Fibroblast of gingiva (primary cell): ENCODE data around the gene C2orf69.
"Not testable (repeated sequence)": the region's sequence is repeated elsewhere in the genome, so short reads cannot be mapped to it uniquely, and the experiment has no call there.

Experiments
- DNase-seq: peaks from one replicate; pipeline ENCODE4 v3.0.0-alpha.2; 2011; ENCODE audit warnings: low read depth

Gene C2orf69, protein sequence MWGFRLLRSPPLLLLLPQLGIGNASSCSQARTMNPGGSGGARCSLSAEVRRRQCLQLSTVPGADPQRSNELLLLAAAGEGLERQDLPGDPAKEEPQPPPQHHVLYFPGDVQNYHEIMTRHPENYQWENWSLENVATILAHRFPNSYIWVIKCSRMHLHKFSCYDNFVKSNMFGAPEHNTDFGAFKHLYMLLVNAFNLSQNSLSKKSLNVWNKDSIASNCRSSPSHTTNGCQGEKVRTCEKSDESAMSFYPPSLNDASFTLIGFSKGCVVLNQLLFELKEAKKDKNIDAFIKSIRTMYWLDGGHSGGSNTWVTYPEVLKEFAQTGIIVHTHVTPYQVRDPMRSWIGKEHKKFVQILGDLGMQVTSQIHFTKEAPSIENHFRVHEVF

GRCh38 chr2:199911052-199911876, at the start of gene C2orf69:
TSS of gene C2orf69 (plus strand) at chr2:199911293. CDS start at chr2:199911439, 146 bp downstream.
- peak; percentile 95 for DNase-seq

DNA sequence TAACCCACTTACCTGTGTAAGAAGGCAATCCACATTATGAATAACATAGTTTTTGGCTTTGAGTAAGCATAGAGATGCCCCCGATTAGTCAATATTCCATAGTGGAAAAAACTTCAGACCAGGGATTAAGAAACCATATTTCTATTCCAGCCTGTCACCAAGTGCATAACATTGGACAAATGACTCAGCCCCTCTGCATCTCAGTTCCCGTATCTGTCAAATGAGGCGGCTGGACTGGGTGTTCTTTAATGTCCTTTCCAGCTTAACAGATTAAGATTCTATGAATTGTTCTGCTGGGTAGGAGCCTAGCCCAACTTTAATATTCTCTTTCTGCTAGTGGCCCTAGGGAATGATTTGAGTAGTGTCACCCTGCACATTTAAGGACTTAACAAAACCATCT, 48.3 kb upstream of the C2orf69 start:
- DNase-seq: no peak

DNA sequence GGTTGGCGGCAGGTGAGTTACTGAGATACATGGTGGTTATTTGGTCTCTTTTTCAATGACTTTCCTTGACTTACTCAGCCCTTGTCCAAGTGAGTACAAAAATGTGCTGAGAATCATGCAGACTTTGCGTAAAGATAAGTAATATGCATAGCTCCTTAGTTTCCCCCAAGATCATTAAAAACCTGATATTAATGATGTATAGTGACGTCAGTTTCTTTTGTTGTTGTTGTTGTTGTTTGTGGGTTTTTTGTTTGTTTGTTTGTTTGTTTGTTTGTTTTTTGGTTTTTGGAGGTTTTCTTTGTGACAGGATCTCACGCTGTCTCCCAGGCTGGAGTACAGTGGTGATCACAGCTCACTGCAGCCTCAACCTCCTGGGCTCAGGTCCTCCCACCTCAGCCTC, 45.2 kb upstream of the C2orf69 start:
- no peak for DNase-seq

GRCh38 chr2:199868431-199869226, 42.5 kb upstream of the C2orf69 start:
- DNase-seq: no peak

DNA sequence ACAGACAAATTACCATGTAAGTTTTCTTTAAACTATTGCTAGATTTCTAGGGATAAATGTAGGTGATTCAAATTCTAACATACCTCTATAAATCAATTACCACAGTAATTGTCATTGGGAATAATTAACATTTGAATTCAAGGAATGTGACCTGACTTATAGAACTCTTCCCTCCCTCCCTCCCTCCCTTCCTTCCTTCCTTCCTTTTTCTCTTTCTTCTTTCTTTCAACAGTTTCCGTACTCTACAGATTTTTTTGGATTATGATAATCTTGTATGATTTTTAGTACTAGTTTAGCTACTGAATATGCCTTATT, 41.9 kb upstream of the C2orf69 start:
- no peak for DNase-seq

- no peak for DNase-seq
Observed at GRCh38 chr2:199869653-199870052, 41.4 kb upstream of the C2orf69 start.

DNA sequence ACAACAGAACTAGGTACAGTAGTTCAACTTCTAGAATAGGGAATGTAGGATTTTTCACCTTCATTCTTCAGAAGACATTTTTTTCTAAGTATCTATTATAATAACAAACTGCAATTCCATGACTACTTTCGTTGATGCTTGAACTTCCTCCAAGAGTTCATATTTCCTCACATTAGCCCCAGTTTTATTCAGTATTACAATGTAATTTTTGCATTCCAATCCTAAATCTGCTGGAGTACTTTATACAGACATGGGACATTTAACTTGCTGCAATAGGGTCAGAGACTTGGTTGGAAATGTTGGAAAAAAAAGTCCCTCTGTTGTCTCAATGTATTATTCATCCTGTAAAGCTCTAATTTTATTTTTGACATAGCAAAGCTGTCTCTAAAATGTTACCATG, 40.5 kb upstream of the C2orf69 start:
- peak; percentile 17 for DNase-seq

GRCh38 chr2:199874209-199874608, 36.9 kb upstream of the C2orf69 start:
- no peak for DNase-seq

- peak; percentile 9 for DNase-seq
Observed at GRCh38 chr2:199875400-199875799, 35.7 kb upstream of the C2orf69 start.

DNA sequence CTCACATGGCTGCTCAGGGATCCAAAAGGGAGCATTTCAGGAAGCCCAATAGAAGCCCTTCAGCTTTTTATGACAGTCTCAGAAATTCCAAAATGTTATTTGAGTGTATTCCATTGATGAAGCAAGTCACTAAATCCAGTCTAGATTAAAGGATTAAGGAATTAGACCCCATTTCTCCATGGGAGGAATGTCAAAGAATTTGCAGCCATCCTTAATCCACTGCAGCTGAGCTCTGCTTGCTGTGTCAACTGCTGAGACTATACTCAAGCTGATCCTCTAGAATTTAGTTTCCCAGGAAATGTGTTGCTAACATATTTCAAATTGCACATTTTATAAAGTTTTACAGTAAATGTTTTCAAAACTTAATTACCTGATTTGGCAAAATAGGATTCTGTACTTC, 28.4 kb upstream of the C2orf69 start:
- DNase-seq: no peak

GRCh38 chr2:199883474-199884212, 27.4 kb upstream of the C2orf69 start:
- DNase-seq: no peak

- peak; percentile 52 for DNase-seq
Observed at GRCh38 chr2:199895406-199895805, 15.7 kb upstream of the C2orf69 start.

GRCh38 chr2:199896617-199897016, 14.5 kb upstream of the C2orf69 start:
- no peak for DNase-seq

- no peak for DNase-seq
Observed at GRCh38 chr2:199901942-199902341, 9.2 kb upstream of the C2orf69 start.

DNA sequence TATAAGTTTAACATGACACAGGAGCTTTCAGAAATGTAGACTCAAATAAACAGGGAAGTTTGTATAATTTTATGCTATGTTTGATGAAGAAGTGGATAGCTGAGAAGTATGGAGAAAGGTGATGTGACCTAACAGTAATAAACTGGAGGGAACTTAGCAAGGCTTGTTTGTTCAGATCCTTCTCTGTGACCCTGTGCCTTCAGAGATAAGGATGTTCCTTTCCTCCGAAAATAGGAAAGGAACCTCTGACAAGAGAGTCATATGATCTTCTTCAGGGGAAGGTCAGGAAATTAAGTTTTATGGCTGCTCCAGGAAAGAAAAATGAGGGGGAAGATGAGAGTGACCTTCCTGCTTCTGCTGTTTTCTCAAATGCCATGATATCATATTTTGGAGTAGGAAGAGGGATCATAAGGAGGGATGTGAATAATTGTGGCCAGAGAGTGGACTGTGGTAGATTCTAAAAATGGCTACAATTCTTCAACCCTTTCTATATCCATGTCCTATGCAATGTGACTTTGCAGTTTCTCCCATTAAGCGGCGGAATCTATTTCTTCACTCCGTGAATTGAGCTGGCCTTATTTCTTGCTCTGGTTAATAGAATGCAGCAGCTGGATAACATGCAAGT, 8.5 kb upstream of the C2orf69 start:
- DNase-seq: no peak

DNA sequence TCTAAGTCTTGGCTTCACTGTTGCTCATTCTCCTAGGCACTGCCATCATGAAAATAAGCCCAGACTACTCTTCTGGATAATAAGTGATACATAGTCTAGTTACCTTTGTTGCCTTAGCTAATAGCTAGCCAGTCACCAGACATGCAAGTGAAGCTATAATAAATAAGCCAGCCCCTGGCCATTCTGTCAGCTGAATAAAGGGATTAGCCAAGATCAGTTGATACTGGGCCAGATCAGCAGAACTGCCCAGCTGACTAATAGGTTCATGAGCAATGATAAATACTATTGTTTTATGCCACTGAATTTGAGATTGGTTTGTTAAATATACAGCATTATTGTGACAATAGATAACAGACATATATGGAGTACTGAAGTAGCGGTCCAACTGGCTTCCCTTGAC, 8.0 kb upstream of the C2orf69 start:
- DNase-seq: no peak

DNA sequence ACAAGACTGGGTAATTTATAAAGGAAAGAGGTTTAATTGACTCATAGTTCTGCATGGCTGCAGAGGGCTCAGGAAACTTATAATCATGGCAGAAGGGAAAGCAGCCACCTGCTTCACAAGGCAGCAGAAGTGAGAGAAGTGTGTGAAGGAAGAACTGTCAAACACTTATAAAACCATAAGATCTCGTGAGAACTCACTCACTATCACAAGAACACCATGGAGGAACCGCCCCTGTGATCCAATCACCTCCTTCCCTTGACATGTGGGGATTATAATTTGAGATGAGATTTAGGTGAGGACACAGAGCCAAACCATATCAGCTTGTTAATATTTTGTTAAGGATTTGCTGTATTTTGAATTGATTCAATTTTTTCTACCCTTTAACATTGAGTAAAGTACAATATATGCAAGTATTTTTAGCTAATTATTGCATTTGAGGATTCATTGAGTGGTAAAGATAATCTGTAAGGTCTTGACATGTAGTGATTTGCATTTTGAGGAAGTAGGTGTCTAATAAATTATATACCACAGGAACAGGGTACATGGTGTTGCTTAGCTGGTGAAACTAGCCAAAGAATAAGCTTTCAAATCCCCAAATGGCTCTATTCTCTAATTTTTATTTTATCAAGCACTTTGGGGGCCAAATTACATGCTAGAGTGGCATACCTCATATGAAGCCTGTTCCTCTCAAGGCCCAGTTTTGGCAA, 3.9 kb upstream of the C2orf69 start:
- DNase-seq: no peak

DNA sequence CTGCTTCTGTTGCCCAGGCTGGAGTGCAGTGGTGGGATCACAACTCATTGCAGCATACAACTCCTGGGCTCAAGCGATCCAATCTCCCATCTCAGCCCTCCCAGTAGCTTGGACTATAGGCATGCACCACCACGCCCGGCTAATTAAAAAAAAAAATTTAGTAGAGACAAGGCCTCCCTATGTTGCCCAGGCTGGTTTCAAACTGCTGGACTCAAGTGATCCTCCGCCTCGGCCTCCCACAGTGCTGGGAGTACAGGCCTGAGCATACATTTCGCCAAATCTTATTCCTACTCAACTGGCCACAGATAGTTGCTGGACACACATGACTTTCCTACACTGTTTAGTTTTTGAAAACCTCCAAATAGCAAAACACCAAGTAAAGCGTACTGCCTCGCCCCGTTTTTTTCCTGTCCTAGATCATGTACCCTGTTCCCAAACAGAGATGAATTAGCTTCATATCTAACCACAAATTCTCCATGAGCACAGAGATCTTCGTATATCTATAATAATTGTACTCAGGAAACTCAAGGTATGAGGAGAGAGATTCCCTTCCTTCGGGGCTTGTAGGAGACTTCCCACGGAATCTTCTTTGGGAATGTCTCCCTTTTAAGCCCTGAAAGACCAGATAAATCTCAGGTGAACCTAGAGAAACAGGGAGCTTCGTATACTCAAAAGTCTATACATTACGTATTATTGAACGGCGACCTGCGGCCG, 598 bp upstream of the C2orf69 start:
- DNase-seq: no peak

GRCh38 chr2:199911877-199912161, 726 bp downstream of the C2orf69 start:
- no peak for DNase-seq

GRCh38 chr2:199912553-199913114, 1.5 kb downstream of the C2orf69 start:
- DNase-seq: not testable (repeated sequence)
